Stimulated activated naive CD8-positive, alpha-beta T cell treated with anti-CD3 and anti-CD28 coated beads, Interleukin-15, Interleukin-2, amounts not matched to agents 100 ng/mL and 50 ng/mL, for 24 hours (primary cell): ENCODE data around the gene PSEN1.

Experiments used
- H3K27ac Mint-ChIP-seq: one replicate; pipeline ENCODE4 v1.8.0; 2021; ENCODE audit warnings: mild to moderate bottlenecking, mixed read lengths
- H3K27me3 Mint-ChIP-seq: one replicate; pipeline ENCODE4 v1.8.0; 2021; ENCODE audit warnings: mixed read lengths
- H3K36me3 Mint-ChIP-seq: one replicate; pipeline ENCODE4 v1.8.0; 2021; ENCODE audit warnings: low read depth, mixed read lengths
- H3K4me1 Mint-ChIP-seq: one replicate; pipeline ENCODE4 v1.8.0; 2021; ENCODE audit warnings: low read depth, mixed read lengths
- H3K4me3 Mint-ChIP-seq: one replicate; pipeline ENCODE4 v1.8.0; 2021; ENCODE audit warnings: mild to moderate bottlenecking, mixed read lengths
- H3K9me3 Mint-ChIP-seq: one replicate; pipeline ENCODE4 v1.8.0; 2021; ENCODE audit warnings: mixed read lengths

PSEN1 gene

DNA sequence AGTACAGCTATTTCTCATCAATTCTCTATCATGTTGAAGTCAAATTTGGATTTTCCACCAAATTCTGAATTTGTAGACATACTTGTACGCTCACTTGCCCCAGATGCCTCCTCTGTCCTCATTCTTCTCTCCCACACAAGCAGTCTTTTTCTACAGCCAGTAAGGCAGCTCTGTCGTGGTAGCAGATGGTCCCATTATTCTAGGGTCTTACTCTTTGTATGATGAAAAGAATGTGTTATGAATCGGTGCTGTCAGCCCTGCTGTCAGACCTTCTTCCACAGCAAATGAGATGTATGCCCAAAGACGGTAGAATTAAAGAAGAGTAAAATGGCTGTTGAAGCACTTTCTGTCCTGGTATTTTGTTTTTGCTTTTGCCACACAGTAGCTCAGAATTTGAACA, 83.8 kb downstream of the PSEN1 start:
- Mint-ChIP-seq H3K27ac (no peak overlapping the region), H3K4me1 (peaks cover 13% of the 10 kb centered on the region), H3K9me3 (no peaks in the 10 kb centered on the region), H3K27me3 (no peaks in the 10 kb centered on the region), H3K4me3 (no peak overlapping the region), H3K36me3 (peaks cover 43% of the 10 kb centered on the region)

DNA sequence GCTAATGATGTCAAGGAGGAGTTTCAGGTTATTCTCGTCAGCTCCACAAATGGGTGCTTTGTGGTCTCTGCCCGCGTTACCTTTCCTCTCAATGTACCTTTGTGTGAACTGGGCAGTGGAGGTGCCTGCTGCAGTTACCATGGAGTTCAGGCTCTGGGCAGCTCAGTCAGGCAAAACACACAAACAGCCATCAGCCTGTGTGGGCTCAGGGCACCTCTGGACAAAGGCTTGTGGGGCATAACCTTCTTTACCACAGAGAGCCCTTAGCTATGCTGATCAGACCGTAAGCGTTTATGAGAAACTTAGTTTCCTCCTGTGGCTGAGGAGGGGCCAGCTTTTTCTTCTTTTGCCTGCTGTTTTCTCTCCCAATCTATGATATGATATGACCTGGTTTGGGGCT, 84.3 kb downstream of the PSEN1 start:
- no peak overlapping the region for H3K27ac Mint-ChIP-seq
- H3K9me3 Mint-ChIP-seq: no peaks in the 10 kb centered on the region

GRCh38 chr14:73221945-73222344, 85.6 kb downstream of the PSEN1 start:
- peaks cover 38% of the 10 kb centered on the region for H3K36me3 Mint-ChIP-seq
- no peak overlapping the region for H3K27ac Mint-ChIP-seq
- H3K9me3 Mint-ChIP-seq: no peaks in the 10 kb centered on the region
- H3K27me3 Mint-ChIP-seq: no peaks in the 10 kb centered on the region
- no peak overlapping the region for H3K4me3 Mint-ChIP-seq
- H3K4me1 Mint-ChIP-seq: peaks cover 13% of the 10 kb centered on the region

More for the DNA sequence above, 84.3 kb downstream of the PSEN1 start:
- Mint-ChIP-seq H3K4me3 (no peak overlapping the region), H3K36me3 (peaks cover 42% of the 10 kb centered on the region), H3K27me3 (no peaks in the 10 kb centered on the region), H3K4me1 (peaks cover 13% of the 10 kb centered on the region)

DNA sequence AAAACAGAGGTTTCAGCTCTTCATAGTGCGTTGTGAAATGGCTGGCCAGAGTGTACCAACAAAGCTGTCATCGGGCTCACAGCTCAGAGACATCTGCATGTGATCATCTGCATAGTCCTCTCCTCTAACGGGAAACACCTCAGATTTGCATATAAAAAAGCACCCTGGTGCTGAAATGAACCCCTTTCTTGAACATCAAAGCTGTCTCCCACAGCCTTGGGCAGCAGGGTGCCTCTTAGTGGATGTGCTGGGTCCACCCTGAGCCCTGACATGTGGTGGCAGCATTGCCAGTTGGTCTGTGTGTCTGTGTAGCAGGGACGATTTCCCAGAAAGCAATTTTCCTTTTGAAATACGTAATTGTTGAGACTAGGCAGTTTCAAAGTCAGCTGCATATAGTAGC, 86.7 kb downstream of the PSEN1 start:
- peaks cover 37% of the 10 kb centered on the region for H3K36me3 Mint-ChIP-seq
- H3K27me3 Mint-ChIP-seq: no peaks in the 10 kb centered on the region
- peaks cover 13% of the 10 kb centered on the region for H3K4me1 Mint-ChIP-seq
- no peak overlapping the region for H3K4me3 Mint-ChIP-seq
- H3K27ac Mint-ChIP-seq: no peak overlapping the region
- no peaks in the 10 kb centered on the region for H3K9me3 Mint-ChIP-seq

- Mint-ChIP-seq H3K4me3 (no peak overlapping the region), H3K9me3 (no peaks in the 10 kb centered on the region), H3K27me3 (no peaks in the 10 kb centered on the region), H3K4me1 (peaks cover 13% of the 10 kb centered on the region), H3K36me3 (peaks cover 14% of the 10 kb centered on the region), H3K27ac (no peak overlapping the region)
Measured at GRCh38 chr14:73225496-73225895, 89.2 kb downstream of the PSEN1 start.

DNA sequence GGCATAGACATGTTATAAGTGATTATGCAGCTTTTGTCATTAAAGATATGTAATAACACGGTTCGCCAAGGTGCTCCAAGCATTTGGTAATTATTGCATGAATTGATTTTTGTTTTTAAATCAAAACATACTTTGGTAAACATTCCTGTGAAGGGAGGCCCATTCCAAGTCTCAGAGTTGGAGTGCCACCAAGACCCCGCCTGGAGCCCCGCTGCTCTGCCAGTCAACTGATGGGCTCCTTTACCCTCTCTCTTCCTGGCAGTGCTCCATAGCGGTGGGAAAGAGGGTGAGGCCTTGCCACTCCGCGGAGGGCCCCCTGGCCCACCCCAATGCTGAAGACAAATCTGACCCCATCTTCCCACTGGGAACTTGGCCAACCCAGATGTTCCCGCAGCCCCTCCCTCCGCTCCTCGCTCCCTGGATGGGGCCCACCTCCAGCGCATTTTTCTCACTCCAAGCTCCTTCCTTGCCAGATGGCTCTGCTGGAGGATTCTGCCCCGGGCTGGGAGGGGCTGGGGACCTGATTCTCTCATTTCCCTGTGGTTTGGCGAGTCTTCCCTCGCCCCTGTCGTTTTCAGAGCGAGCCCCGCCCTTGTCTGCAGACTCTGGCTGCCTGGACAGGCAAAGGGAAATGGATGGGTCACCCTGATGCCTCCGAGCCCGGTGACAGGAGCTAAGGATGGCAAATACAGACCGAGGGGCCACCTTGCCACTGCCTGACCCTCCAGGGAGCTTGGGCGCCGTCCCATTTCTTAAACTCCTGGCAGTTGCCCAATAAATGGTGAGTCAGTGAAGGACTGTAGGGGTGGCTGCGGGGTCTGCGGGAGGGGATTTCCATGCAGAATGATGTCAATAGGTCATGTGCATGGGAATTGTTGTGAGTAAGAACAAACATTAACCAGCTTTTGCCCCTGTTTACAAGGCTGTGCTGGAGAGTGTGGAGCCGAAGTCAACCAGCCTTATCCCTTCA, 91.8 kb downstream of the PSEN1 start:
- Mint-ChIP-seq H3K27ac (no peak overlapping the region), H3K36me3 (no peaks in the 10 kb centered on the region), H3K4me3 (no peak overlapping the region), H3K9me3 (no peaks in the 10 kb centered on the region), H3K4me1 (peaks cover 1% of the 10 kb centered on the region), H3K27me3 (peaks cover 6% of the 10 kb centered on the region)

- no peaks in the 10 kb centered on the region for H3K4me1 Mint-ChIP-seq
- peaks cover 23% of the 10 kb centered on the region for H3K27me3 Mint-ChIP-seq
- no peaks in the 10 kb centered on the region for H3K9me3 Mint-ChIP-seq
- no peaks in the 10 kb centered on the region for H3K36me3 Mint-ChIP-seq
- no peak overlapping the region for H3K27ac Mint-ChIP-seq
- H3K4me3 Mint-ChIP-seq: no peak overlapping the region
Measured at GRCh38 chr14:73230051-73230450, 93.7 kb downstream of the PSEN1 start.

DNA sequence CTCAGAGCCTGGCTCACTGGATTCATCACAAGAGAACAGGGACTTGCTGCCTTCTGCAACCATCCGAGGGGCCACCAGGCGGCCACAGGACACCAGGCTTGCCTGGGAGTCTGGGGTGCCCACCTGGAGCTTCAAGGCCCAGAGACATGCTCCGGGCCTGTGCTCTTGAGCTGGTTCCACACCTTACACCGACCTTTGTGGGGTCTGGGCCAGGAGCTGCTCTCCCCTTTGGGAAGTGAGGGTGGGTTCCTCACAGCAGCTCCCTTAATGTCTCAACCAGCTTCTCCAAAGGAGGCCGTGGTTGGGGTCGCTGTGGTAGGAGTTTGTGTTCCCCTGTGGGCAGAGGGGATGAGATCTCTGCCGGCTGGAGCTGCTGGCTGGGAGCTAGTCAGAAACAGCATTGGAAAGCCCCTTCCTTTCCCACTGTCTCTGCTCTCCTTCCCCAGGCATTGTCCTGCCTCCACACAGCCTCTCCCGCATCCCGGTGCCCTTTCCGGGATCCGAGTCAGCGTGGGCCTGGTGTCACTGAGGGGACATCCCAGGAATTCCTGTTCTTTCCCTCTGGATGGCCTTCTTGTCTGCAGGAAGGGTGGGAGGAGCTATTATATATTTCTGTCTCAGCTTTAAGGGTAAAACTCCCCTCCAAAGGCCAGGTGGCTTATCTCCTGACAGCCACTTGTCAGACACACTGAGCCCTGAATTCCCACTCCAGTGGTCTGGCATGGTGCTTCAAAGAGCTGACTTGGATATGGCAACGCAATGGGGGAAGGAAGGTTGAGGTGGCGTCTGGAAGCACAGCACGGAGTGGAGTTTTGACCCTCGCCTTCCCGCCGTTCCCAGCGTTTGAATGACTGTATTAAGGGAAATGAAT, 95.9 kb downstream of the PSEN1 start:
- H3K4me1 Mint-ChIP-seq: peaks cover 6% of the 10 kb centered on the region
- peaks cover 43% of the 10 kb centered on the region for H3K27me3 Mint-ChIP-seq
- no peaks in the 10 kb centered on the region for H3K36me3 Mint-ChIP-seq
- H3K9me3 Mint-ChIP-seq: no peaks in the 10 kb centered on the region
- H3K27ac Mint-ChIP-seq: no peak overlapping the region
- no peak overlapping the region for H3K4me3 Mint-ChIP-seq

DNA sequence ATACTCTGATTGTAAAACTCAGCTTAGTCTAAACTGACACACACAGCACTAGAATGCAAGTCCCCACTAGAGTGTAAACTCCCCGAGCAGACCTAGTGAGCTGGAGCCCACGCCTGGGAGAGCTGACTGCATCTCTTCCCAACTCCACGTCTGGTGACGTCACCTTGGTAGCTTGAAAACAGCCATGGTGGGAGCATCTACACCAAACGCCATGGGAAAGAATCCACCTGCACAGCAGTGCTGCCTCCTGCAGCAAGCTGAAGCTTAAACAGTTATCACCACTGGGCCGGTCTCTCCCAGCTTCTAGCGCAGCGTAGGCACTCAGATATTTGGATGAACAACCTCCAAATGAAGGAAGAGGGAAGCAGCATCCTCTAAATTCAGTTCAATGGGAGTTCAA, 96.7 kb downstream of the PSEN1 start:
- H3K27ac Mint-ChIP-seq: no peak overlapping the region
- H3K4me1 Mint-ChIP-seq: peaks cover 6% of the 10 kb centered on the region
- H3K9me3 Mint-ChIP-seq: no peaks in the 10 kb centered on the region
- H3K36me3 Mint-ChIP-seq: no peaks in the 10 kb centered on the region
- peaks cover 44% of the 10 kb centered on the region for H3K27me3 Mint-ChIP-seq
- no peak overlapping the region for H3K4me3 Mint-ChIP-seq

- Mint-ChIP-seq H3K27ac (no peak overlapping the region), H3K9me3 (no peaks in the 10 kb centered on the region), H3K36me3 (no peaks in the 10 kb centered on the region), H3K4me1 (peaks cover 10% of the 10 kb centered on the region), H3K4me3 (no peak overlapping the region), H3K27me3 (peaks cover 48% of the 10 kb centered on the region)
Measured at GRCh38 chr14:73233564-73233963, 97.3 kb downstream of the PSEN1 start.

DNA sequence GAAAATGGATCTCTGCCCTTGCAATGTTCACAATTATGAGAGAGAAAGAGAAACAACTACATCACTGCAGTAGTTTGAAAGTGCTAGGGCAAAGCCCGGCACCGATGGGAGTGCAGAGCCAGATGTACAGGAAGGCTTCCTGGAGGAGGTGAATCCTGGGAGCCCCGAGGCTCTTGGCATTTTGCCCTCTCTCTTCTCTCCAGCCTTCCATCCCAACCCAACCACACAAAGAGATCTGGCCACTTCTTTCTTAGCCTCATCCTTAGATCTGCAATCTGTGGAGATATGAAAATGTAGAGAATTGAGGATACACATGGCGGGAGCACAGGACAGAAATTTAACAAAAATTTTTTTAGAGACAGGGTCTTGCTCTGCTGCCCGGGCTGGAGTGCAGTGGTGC, 97.7 kb downstream of the PSEN1 start:
- H3K27me3 Mint-ChIP-seq: peaks cover 52% of the 10 kb centered on the region
- peaks cover 11% of the 10 kb centered on the region for H3K4me1 Mint-ChIP-seq
- H3K36me3 Mint-ChIP-seq: no peaks in the 10 kb centered on the region
- H3K27ac Mint-ChIP-seq: no peak overlapping the region
- no peak overlapping the region for H3K4me3 Mint-ChIP-seq
- H3K9me3 Mint-ChIP-seq: no peaks in the 10 kb centered on the region

- Mint-ChIP-seq H3K36me3 (no peaks in the 10 kb centered on the region), H3K4me3 (no peak overlapping the region)
Measured at GRCh38 chr14:73234586-73235394, 98.5 kb downstream of the PSEN1 start.

DNA sequence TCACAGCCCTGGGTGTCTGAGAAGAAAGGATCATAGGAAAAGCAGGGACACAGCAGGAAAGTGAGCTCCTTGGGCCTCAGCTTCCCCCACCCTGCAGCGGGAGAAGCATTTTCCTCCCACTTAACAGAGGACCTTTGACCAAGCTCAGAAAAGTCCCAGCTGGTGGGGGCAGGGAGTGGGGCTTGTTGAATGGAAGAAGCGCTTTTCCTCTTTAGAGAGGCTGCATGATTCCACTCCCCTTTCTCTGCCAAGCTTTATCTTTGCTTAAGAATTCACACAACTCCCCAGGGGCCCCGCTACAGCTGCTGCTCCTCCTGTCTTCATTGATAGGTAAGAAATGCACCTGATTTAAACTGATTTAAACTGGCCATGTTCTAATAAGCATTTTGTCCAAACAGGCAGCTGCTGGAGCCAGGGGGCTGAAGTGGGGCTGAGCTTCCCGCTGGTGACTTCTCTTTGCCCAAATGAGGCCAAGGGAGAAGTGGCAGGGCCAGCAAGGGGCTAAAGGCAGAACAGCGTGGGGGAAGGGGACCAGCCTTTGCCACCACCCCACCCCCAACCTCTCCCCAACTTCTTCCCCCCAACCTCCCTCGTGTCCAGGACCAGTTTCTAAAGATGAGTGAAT, 99.3 kb downstream of the PSEN1 start:
- Mint-ChIP-seq H3K4me3 (no peak overlapping the region), H3K4me1 (peaks cover 11% of the 10 kb centered on the region), H3K9me3 (no peaks in the 10 kb centered on the region), H3K27me3 (peaks cover 63% of the 10 kb centered on the region), H3K36me3 (no peaks in the 10 kb centered on the region), H3K27ac (no peak overlapping the region)

More at GRCh38 chr14:73234586-73235394, 98.5 kb downstream of the PSEN1 start:
- H3K9me3 Mint-ChIP-seq: no peaks in the 10 kb centered on the region
- peaks cover 11% of the 10 kb centered on the region for H3K4me1 Mint-ChIP-seq
- H3K27ac Mint-ChIP-seq: no peak overlapping the region
- H3K27me3 Mint-ChIP-seq: peaks cover 58% of the 10 kb centered on the region

DNA sequence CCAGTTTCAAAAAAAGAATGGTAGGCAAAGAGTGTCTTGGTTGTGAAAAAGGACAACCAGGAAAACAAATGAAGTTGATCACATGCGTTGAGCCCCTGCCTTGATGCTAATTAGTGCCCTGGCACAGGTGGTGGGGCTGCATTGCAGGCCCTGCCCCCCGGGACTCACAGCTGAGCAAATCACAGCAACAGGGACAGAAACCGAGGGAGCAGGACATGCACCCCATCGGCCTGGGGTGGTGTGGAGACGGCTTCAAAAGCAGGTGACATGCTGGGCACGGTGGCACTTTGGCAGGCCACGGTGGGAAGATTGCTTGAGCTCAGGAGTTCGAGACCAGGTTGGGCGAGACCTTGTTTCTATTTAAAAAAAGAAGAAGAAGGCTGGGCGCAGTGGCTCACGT, 99.8 kb downstream of the PSEN1 start:
- H3K4me3 Mint-ChIP-seq: no peak overlapping the region
- H3K4me1 Mint-ChIP-seq: peaks cover 11% of the 10 kb centered on the region
- H3K9me3 Mint-ChIP-seq: no peaks in the 10 kb centered on the region
- no peak overlapping the region for H3K27ac Mint-ChIP-seq
- H3K27me3 Mint-ChIP-seq: peaks cover 66% of the 10 kb centered on the region
- H3K36me3 Mint-ChIP-seq: no peaks in the 10 kb centered on the region
